ENCODE measurements around the gene MGST1.
"Not testable (repeated sequence)": the region's sequence is repeated elsewhere in the genome, so short reads cannot be mapped to it uniquely, and the experiment has no call there.

GRCh38 chr12:16401835-16402234, 54.4 kb downstream of the MGST1 start:
- not testable (repeated sequence) for TF ChIP-seq CTCF (conservative IDR thresholded peaks at IDR 0.05; ENCODE audit: low read depth, low read length); EZH2 (IDR thresholded peaks at IDR 0.05; ENCODE audit: borderline replicate concordance, low read depth, low read length, poor library complexity, severe bottlenecking)
